IMR-90 (cell line): Measurements from ENCODE around the gene NLGN4X. TPM values are rescaled to one million over a fixed set of nuclear protein-coding genes. Genes with fewer than 3 reads are reported as not detected.

ENCODE experiments used
- ATAC-seq: fragments of 200-7000 bp; cut with Tn5 transposase; 2 replicates; pipeline ENCODE4 v1.9.1; 2020; ENCODE audit warnings: low read depth, mild to moderate bottlenecking, moderate library complexity
- BruUV-seq: library from RNA; stranded (reverse); fragments of 400-500 nt; replicated peaks from 2 replicates; lab custom pipeline; 2021; lab: Mats Ljungman, UMichigan
- CTCF ChIA-PET: fragments of 300-600 bp; formaldehyde crosslinking; extraction: SDS; loops from one replicate; lab custom pipeline; 2021; ENCODE audit warnings: antibody characterized with exemption; lab: Yijun Ruan, JAX
- POLR2A ChIA-PET: fragments of 300-600 bp; sonication (Branson Sonifier 250); formaldehyde crosslinking; loops from one replicate; lab custom pipeline; 2022; ENCODE audit warnings: antibody characterized with exemption; ENCODE audit not compliant: unreplicated experiment; lab: Charles Lee
- DNase-seq: peaks from one replicate; pipeline ENCODE4 v3.0.0; 2013
- H2AFZ ChIP-seq: replicated peaks from 2 replicates; pipeline ENCODE3; 2013; ENCODE audit warnings: low read length, mild to moderate bottlenecking; ENCODE audit not compliant: poor library complexity
- H2AK5ac ChIP-seq: 2 replicates; pipeline ENCODE4 v1.6.1; 2013; ENCODE audit warnings: low read depth, low read length, inconsistent platforms
- H2AK9ac ChIP-seq: replicated peaks from 2 replicates; pipeline ENCODE3; 2013; ENCODE audit warnings: mild to moderate bottlenecking, low read depth, low read length, moderate library complexity; ENCODE audit not compliant: poor library complexity
- H2BK120ac ChIP-seq: 2 replicates; pipeline ENCODE4 v1.6.1; 2013; ENCODE audit warnings: low read depth, low read length, inconsistent platforms
- H2BK15ac ChIP-seq: 3 replicates; pipeline ENCODE4 v1.6.1; 2013; ENCODE audit warnings: low read depth, low read length, inconsistent platforms
- H2BK20ac ChIP-seq: 2 replicates; pipeline ENCODE4 v1.6.1; 2013; ENCODE audit warnings: low read depth, mild to moderate bottlenecking, inconsistent platforms, low read length, moderate library complexity
- H2BK5ac ChIP-seq: 2 replicates; pipeline ENCODE4 v1.6.1; 2013; ENCODE audit warnings: mild to moderate bottlenecking, low read depth, low read length, inconsistent platforms; ENCODE audit not compliant: poor library complexity, severe bottlenecking
- H3K14ac ChIP-seq: replicated peaks from 2 replicates; pipeline ENCODE4 v1.6.1; 2013; ENCODE audit warnings: low read depth, low read length, inconsistent platforms
- H3K18ac ChIP-seq: 2 replicates; pipeline ENCODE4 v1.6.1; 2013; ENCODE audit warnings: low read depth, low read length, control low read depth
- H3K23ac ChIP-seq: 2 replicates; pipeline ENCODE4 v1.6.1; 2013; ENCODE audit warnings: low read depth, low read length, inconsistent platforms
- H3K27ac ChIP-seq: 2 replicates; pipeline ENCODE4 v1.5.1; 2013; ENCODE audit warnings: mild to moderate bottlenecking, control low read depth, low read length; ENCODE audit not compliant: insufficient read depth
- H3K27me3 ChIP-seq: 2 replicates; pipeline ENCODE4 v1.6.1; 2013; ENCODE audit warnings: low read length; ENCODE audit not compliant: control insufficient read depth, insufficient read depth
- H3K36me3 ChIP-seq: 2 replicates; pipeline ENCODE4 v1.6.1; 2013; ENCODE audit warnings: low read length, mixed read lengths; ENCODE audit not compliant: control insufficient read depth, insufficient read depth
- H3K4ac ChIP-seq: 2 replicates; pipeline ENCODE4 v1.6.1; 2013; ENCODE audit warnings: low read depth, low read length, inconsistent platforms
- H3K4me1 ChIP-seq: 2 replicates; pipeline ENCODE4 v1.6.1; 2013; ENCODE audit warnings: low read length, mixed read lengths; ENCODE audit not compliant: control insufficient read depth, insufficient read depth
- H3K4me2 ChIP-seq: 2 replicates; pipeline ENCODE4 v1.6.1; 2013; ENCODE audit warnings: low read depth, mild to moderate bottlenecking, control low read depth, low read length, moderate library complexity
- H3K4me3 ChIP-seq: 2 replicates; pipeline ENCODE4 v1.5.1; 2013; ENCODE audit warnings: low read depth, mild to moderate bottlenecking, control low read depth, low read length, moderate library complexity; ENCODE audit not compliant: insufficient read depth
- H3K56ac ChIP-seq: 2 replicates; pipeline ENCODE4 v1.6.1; 2013; ENCODE audit warnings: low read length, inconsistent platforms; ENCODE audit not compliant: insufficient read depth; ENCODE audit errors: extremely low read depth
- H3K79me1 ChIP-seq, 2 experiments: 2 replicates each; pipeline ENCODE4 v1.6.1; 2013; ENCODE audit warnings: low read length in 2 of 2, inconsistent platforms in 1 of 2, low read depth in 1 of 2
- H3K9ac ChIP-seq: 2 replicates; pipeline ENCODE4 v1.6.1; 2013; ENCODE audit warnings: low read depth, low read length, control low read depth
- H3K9me1 ChIP-seq: 2 replicates; pipeline ENCODE4 v1.6.1; 2013; ENCODE audit warnings: low read length, inconsistent platforms; ENCODE audit not compliant: insufficient read depth
- H3K9me3 ChIP-seq: 2 replicates; pipeline ENCODE4 v1.6.1; 2013; ENCODE audit warnings: low read length; ENCODE audit not compliant: control insufficient read depth, insufficient read depth
- H4K20me1 ChIP-seq: 2 replicates; pipeline ENCODE4 v1.6.1; 2013; ENCODE audit warnings: low read length, inconsistent platforms; ENCODE audit not compliant: insufficient read depth
- H4K5ac ChIP-seq: 2 replicates; pipeline ENCODE4 v1.6.1; 2013; ENCODE audit warnings: mild to moderate bottlenecking, low read depth, low read length, control low read depth
- H4K8ac ChIP-seq, 2 experiments: 2 replicates each; pipeline ENCODE4 v1.6.1; 2013; ENCODE audit warnings: low read depth in 2 of 2, low read length in 2 of 2, control low read depth in 1 of 2, inconsistent platforms in 1 of 2
- H4K91ac ChIP-seq: 2 replicates; pipeline ENCODE4 v1.6.1; 2013; ENCODE audit warnings: low read depth, low read length, inconsistent platforms; ENCODE audit not compliant: insufficient read depth
- BHLHE40 ChIP-seq: fragments of 150-350 bp; IDR thresholded peaks from 2 replicates; pipeline ENCODE4 v1.6.1; 2016; ENCODE audit warnings: mild to moderate bottlenecking, low read depth, low read length
- CEBPB ChIP-seq: IDR thresholded peaks from 2 replicates; pipeline ENCODE4 v1.6.1; 2012; ENCODE audit warnings: low read depth, low read length, improper control_type of control experiment
- MAFK ChIP-seq: IDR thresholded peaks from 2 replicates; pipeline ENCODE4 v1.6.1; 2012; ENCODE audit warnings: low read depth, low read length, improper control_type of control experiment
- MAZ ChIP-seq: IDR thresholded peaks from 2 replicates; pipeline ENCODE4 v1.6.1; 2012; ENCODE audit warnings: low read depth, mild to moderate bottlenecking, low read length, improper control_type of control experiment, moderate library complexity, borderline replicate concordance
- MXI1 ChIP-seq: IDR thresholded peaks from 2 replicates; pipeline ENCODE4 v1.6.1; 2012; ENCODE audit warnings: low read depth, mild to moderate bottlenecking, low read length, moderate library complexity, borderline replicate concordance
- NFE2L2 ChIP-seq: fragments of 150-350 bp; IDR thresholded peaks from 2 replicates; pipeline ENCODE4 v1.6.1; 2016; ENCODE audit warnings: low read depth, mild to moderate bottlenecking, low read length
- POLR2A ChIP-seq: IDR thresholded peaks from 2 replicates; pipeline ENCODE4 v1.6.1; 2012; ENCODE audit warnings: mild to moderate bottlenecking, low read depth, low read length
- RAD21 ChIP-seq: IDR thresholded peaks from 2 replicates; pipeline ENCODE4 v1.6.1; 2012; ENCODE audit warnings: low read length, improper control_type of control experiment
- RCOR1 ChIP-seq: IDR thresholded peaks from 2 replicates; pipeline ENCODE4 v1.6.1; 2012; ENCODE audit warnings: mild to moderate bottlenecking, low read length, improper control_type of control experiment; ENCODE audit not compliant: insufficient replicate concordance
- RFX5 ChIP-seq: IDR thresholded peaks from 2 replicates; pipeline ENCODE4 v1.8.0; 2012; ENCODE audit warnings: low read depth, mild to moderate bottlenecking, low read length, moderate library complexity
- SMC3 ChIP-seq: fragments of 150-350 bp; IDR thresholded peaks from 2 replicates; pipeline ENCODE4 v1.6.1; 2016; ENCODE audit warnings: low read depth, mild to moderate bottlenecking, antibody characterized with exemption, low read length, moderate library complexity
- WGBS, 2 experiments: methylation state at CpG; one replicate each; pipeline versions ENCODE4 v1.1.5 to v1.1.7; 2013; ENCODE audit warnings: missing lambda C conversion rate in 2 of 2; ENCODE audit not compliant: insufficient read length in 1 of 2; ENCODE audit errors: extremely low coverage in 2 of 2; 5-methylcytosine and 5-hydroxymethylcytosine counted together
- dilution Hi-C: fragments of 300-500 bp; cut with HindIII; formaldehyde crosslinking; loops from one replicate; pipeline ENCODE4 v1.14.3; 2018; ENCODE audit warnings: low sequenced_read_pairs; ENCODE audit not compliant: unreplicated experiment
- in situ Hi-C: fragments of 300-500 bp; cut with MboI; formaldehyde crosslinking; loops from 3 replicates; pipeline ENCODE4 v1.14.3; 2019; ENCODE audit warnings: low sequenced_read_pairs, inconsistent platforms, mixed read lengths
- intact Hi-C: fragments of 100-400 bp; cut with micrococcal nuclease; formaldehyde crosslinking; loops from 2 replicates; pipeline ENCODE4 v1.10.0; 2022
- polyA plus RNA-seq, 3 experiments: library from polyadenylated mRNA; depleted of rRNA; stranded (reverse); fragments of >200 nt; gene quantifications; 2 replicates each; pipeline ENCODE4 v1.2.3, GENCODE V29; 2012; ENCODE audit warnings: low replicate concordance in 1 of 3
- total RNA-seq: library from RNA; depleted of rRNA; stranded (reverse); fragments of >200 nt; gene quantifications from 2 replicates; pipeline ENCODE4 v1.2.3, GENCODE V29; 2012

The NLGN4X gene
- total and polyA plus RNA-seq, 2 of the 4 experiments (the other 2 are of a cell fraction): not detected

- Histone ChIP-seq H2BK20ac (no peak overlapping the region), H3K56ac (no peak overlapping the region), H3K23ac (no peak overlapping the region), H2BK120ac (no peak overlapping the region), H3K79me1 (no peaks in the 10 kb centered on the region), H3K4me1 (no peaks in the 10 kb centered on the region), H3K36me3 (no peaks in the 10 kb centered on the region), H3K9me3 (peaks cover 5% of the 10 kb centered on the region; the same call in 1 of the 2 replicates), H3K27ac (no peak overlapping the region), H2BK15ac (no peak overlapping the region), H2AFZ (no peak overlapping the region), H3K9ac (no peak overlapping the region), H2AK5ac (no peak overlapping the region), H3K14ac (no peak overlapping the region), H2BK5ac (no peak overlapping the region), H3K4ac (no peak overlapping the region), H3K4me3 (no peak overlapping the region), H4K8ac (no peak overlapping the region), H2AK9ac (no peak overlapping the region), H4K20me1 (no peaks in the 10 kb centered on the region), H4K91ac (no peak overlapping the region), H3K9me1 (no peaks in the 10 kb centered on the region), H4K5ac (no peak overlapping the region), H3K18ac (no peak overlapping the region), H3K4me2 (no peak overlapping the region), H3K27me3 (no peaks in the 10 kb centered on the region)
- in situ Hi-C loops: no loop called here
- POLR2A ChIA-PET: no interaction called here
- no peak for TF ChIP-seq POLR2A
- TF ChIP-seq RFX5: no peak
- TF ChIP-seq SMC3: no peak
- no peak for TF ChIP-seq BHLHE40
- no peak for TF ChIP-seq NFE2L2
- TF ChIP-seq RCOR1: no peak
- no peak for TF ChIP-seq MAFK
- TF ChIP-seq RAD21: no peak
- TF ChIP-seq MXI1: no peak
- no peak for TF ChIP-seq CEBPB
- TF ChIP-seq MAZ: no peak
- BruUV-seq: no TSS peak
- 0% methylated on average over 2 of the region's 17 CpGs; no CpG with 5 or more reads in 1 of the 2 experiments for WGBS, 2 experiments
- DNase-seq (no peak), ATAC-seq (no peak)
- CTCF ChIA-PET: no interaction called here
- intact Hi-C loops: no loop called here
- dilution Hi-C loops: no loop called here
Observed at GRCh38 chrX:6225288-6225910, 3.3 kb downstream of the NLGN4X start.
